Subcutaneous adipose tissue (tissue), 4 donors: Measurements from ENCODE around the gene NOP16. TPM values are rescaled to one million over a fixed set of nuclear protein-coding genes. Genes with fewer than 3 reads are reported as not detected.

Experiments used
- total RNA-seq, 4 donors: library from RNA; depleted of rRNA; stranded (reverse); fragments of >200 nt; gene quantifications; one replicate each; pipeline ENCODE4 v1.1.0, GENCODE V29; 2016
- TF ChIP-seq, protein P1 (sequence below): fragments of 450-650 bp; IDR thresholded peaks from one replicate; pipeline ENCODE4 v1.5.1; 2016; ENCODE audit warnings: low read depth, mild to moderate bottlenecking, control low read depth, antibody characterized with exemption, moderate library complexity

NOP16 gene
- total RNA-seq, 4 donors from 2014 or later = 7.5 to 20.5 (median 12.9) TPM

DNA sequence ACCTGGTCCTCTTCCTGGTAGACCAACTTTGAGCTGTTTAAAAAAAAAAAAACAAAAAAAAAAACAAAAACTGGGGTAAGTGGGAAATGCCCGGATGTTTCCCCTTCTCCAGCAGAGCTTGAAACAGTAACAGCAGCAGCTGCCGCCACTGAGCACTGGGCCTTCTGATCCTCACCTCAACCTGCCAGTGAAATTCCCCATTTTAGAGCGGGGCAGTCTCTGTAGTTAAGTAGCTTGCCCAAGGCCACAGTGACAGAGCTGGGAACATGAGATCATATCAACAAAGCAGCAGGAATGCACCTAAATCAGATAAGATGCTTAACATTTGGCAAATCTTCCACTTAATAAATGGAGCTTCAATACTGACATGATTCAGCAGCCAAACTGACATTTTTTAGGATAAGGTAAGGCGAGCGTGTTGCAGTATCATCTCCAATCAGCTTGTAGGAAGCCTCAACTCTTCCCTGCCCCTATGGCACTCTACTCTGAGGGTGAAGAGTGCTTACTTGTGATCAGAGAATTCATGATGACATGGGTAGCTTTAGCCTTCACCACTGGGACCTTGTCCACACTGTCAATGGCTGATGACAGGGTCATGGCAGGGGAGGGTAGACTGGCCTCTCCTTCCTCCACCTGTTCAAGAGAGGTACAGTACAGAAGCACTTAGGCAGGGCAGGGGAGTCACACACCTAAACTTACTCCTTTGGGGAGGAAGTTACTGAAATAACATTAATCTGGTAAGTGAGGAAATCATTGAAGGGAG is 36.1 kb downstream of the NOP16 start:
- TF ChIP-seq, protein P1, sequence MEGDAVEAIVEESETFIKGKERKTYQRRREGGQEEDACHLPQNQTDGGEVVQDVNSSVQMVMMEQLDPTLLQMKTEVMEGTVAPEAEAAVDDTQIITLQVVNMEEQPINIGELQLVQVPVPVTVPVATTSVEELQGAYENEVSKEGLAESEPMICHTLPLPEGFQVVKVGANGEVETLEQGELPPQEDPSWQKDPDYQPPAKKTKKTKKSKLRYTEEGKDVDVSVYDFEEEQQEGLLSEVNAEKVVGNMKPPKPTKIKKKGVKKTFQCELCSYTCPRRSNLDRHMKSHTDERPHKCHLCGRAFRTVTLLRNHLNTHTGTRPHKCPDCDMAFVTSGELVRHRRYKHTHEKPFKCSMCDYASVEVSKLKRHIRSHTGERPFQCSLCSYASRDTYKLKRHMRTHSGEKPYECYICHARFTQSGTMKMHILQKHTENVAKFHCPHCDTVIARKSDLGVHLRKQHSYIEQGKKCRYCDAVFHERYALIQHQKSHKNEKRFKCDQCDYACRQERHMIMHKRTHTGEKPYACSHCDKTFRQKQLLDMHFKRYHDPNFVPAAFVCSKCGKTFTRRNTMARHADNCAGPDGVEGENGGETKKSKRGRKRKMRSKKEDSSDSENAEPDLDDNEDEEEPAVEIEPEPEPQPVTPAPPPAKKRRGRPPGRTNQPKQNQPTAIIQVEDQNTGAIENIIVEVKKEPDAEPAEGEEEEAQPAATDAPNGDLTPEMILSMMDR = no peak

DNA sequence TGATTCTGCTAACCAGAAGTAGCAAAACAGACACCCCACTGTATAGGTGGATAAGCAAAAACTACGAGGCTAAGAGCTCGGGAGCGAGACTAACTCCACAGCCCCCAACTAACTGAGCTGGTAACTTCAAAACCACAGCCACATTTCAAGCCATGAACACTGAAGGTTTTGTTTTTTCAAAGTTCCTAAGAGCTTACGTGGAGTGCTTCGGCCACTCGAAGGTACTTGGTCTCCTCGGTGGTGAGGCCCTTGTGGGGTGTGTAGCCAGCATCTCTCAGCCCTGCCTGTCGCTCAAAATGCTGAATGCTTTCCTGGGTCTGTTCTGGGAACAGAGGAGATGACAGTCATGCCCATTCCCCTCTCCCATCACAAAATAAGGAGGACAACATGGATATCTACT is 38.0 kb downstream of the NOP16 start:
- TF ChIP-seq, protein P1 = no peak

DNA sequence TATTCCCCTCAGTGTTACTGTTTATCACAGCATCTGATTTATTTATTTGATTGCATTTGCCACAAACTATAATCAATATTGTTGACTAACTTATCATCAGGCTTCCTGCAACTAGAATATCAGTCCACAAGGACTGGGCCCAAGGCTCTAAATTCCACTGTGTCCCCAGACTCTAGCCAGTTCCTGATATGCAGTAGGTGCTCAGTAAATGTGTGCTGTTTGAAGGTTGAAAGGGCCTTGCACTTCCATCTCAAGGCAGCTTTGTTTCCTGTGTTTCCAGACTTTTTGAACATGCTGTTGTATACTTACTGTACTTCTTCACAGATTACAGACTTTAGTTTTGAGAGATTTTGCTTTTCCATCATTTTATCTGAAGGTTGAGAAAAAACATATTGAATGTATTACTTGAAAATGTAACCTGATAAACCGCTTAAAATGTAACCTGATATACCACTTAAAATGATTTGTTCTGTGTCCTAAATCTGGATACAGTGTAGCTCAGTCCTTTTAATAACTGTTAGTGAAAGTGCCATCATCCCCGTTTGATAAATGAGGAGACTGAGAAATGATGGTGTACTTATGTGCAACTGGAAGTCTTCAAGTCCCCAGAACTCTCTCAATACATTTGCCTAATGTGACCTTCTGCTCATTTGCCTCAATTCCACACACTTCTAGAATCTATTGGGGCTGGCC is 45.5 kb downstream of the NOP16 start:
- TF ChIP-seq, protein P1 = no peak

DNA sequence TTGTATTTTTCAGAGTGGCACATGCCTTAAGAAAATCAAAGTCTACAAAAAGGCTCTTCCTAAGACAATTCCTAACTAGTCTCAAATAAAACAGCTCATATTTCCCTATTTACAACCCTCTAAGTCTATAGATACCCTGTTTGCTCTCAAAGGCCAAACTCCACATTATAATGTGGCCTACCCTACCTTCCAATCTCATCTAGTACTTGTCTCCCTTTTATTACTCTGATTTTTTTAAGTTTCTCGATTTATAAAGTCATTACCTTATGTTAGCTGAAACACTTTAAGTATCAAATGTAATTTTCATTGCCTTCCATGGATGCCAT is 46.3 kb downstream of the NOP16 start:
- TF ChIP-seq, protein P1 = no peak

DNA sequence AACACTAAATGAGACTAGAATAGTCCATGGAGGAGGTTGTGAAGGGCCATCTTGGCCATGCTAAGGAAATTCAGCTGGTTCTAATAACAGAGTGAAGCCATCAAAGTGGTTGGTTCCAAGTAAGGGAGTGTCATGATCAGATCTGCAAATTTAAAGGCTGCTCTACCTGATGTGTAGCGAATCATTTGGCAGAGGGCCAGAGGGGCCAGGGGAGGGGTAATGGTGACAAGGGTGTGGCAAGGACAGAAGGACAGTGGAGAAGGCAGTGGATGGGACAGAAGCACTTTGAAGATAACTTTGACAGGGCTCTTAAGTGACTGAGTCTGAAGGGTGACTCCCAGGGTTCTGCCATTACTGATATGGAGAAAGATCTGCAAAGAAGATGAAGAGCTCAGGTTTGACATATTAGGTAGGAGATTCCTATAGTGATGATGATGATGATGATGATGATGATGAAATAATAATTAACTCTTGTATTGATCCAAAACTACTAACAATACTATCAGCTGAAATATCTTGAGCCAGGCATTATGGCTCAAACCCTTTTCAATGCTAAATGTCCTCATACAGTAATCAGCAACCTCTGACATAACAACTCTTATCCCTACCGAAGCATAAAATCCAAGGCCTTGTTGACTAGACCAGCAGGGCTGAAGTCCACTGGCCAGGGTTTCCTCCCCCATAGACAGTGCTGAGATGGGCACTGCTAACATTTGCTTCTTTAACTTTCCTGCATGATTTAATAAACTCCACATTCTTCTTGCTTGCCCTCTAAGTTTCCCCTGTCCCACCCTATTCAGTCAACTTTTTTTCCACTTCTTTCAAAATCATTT is 46.9 kb downstream of the NOP16 start:
- TF ChIP-seq, protein P1 = no peak

DNA sequence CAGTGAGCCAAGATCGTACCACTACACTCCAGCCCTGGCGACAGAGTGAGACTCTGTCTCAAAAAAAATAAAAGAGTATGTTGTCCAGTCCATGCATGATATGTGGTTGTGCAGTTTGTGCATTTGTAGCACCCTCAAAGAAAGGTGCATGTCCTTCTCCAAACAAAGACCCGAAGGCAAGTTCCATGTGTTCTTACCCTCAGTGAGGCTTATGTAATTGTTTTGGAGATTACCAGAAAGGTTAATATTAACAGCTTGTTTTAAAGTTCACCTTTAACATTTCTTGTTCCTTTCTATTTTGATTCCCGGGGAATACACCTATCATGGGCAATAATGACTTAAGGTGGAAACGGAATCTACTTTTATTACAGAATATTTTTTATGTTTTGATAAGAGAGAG is 49.1 kb downstream of the NOP16 start:
- TF ChIP-seq, protein P1 = no peak

DNA sequence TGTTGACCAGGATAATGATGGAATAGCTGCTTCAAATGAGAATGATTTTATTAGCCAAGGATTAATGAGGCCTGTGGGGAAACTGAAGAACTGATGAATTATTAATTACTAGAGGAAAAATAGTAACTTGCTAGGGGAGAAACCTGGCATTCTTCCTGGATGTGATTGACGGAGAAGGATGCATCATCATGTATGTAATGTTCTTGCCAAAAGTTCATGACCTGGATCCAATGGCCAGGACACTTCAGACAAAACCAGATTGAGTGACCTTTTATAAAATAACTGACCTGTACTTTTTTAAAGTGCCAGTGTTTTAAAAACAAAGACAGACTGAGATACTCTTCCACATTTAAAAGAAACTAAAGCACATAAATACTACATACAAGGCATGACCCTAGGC is 50.5 kb downstream of the NOP16 start:
- TF ChIP-seq, protein P1 = no peak
